HEK293 (cell line): ENCODE measurements around the gene SCFD2.

Experiments
- EGR2 ChIP-seq: fragments of 450-650 bp; formaldehyde crosslinking; IDR thresholded peaks from 2 replicates; pipeline ENCODE4 v1.5.1; 2016; ENCODE audit warnings: low read depth, missing biosample characterization, missing genetic modification characterization
- HOXA7 ChIP-seq: sonication (generic); formaldehyde crosslinking; IDR thresholded peaks from 2 replicates; pipeline ENCODE4 v1.8.1; 2022; ENCODE audit warnings: missing genetic modification reagents, borderline replicate concordance
- INSM2 ChIP-seq: fragments of 450-650 bp; formaldehyde crosslinking; IDR thresholded peaks from 2 replicates; pipeline ENCODE4 v1.5.1; 2016; ENCODE audit warnings: missing biosample characterization, missing genetic modification characterization
- YY1 ChIP-seq: fragments of 450-650 bp; formaldehyde crosslinking; IDR thresholded peaks from 2 replicates; pipeline ENCODE4 v1.5.1; 2018; ENCODE audit warnings: missing biosample characterization, missing genetic modification characterization
- ZBTB26 ChIP-seq: fragments of 450-650 bp; formaldehyde crosslinking; optimal IDR thresholded peaks from 2 replicates; pipeline ENCODE3; 2016; ENCODE audit warnings: missing biosample characterization, mild to moderate bottlenecking, missing genetic modification characterization
- ZFP69B ChIP-seq: fragments of 450-650 bp; formaldehyde crosslinking; IDR thresholded peaks from 2 replicates; pipeline ENCODE4 v1.5.1; 2016; ENCODE audit warnings: missing biosample characterization, missing genetic modification characterization
- ZNF114 ChIP-seq: fragments of 450-650 bp; formaldehyde crosslinking; IDR thresholded peaks from 2 replicates; pipeline ENCODE4 v1.5.0; 2017; ENCODE audit warnings: missing biosample characterization, missing genetic modification characterization
- ZNF133 ChIP-seq: fragments of 450-650 bp; formaldehyde crosslinking; IDR thresholded peaks from 2 replicates; pipeline ENCODE4 v1.5.1; 2016; ENCODE audit warnings: missing biosample characterization, missing genetic modification characterization
- ZNF174 ChIP-seq: fragments of 450-650 bp; formaldehyde crosslinking; IDR thresholded peaks from 2 replicates; pipeline ENCODE4 v1.5.0; 2017; ENCODE audit warnings: missing biosample characterization, mild to moderate bottlenecking, missing genetic modification characterization
- ZNF175 ChIP-seq: fragments of 450-650 bp; formaldehyde crosslinking; IDR thresholded peaks from 2 replicates; pipeline ENCODE4 v1.5.1; 2016; ENCODE audit warnings: missing biosample characterization, missing genetic modification characterization
- ZNF214 ChIP-seq: fragments of 450-650 bp; formaldehyde crosslinking; IDR thresholded peaks from 2 replicates; pipeline ENCODE4 v1.5.1; 2017; ENCODE audit warnings: missing biosample characterization, mild to moderate bottlenecking, missing genetic modification characterization, borderline replicate concordance
- ZNF302 ChIP-seq: fragments of 450-650 bp; formaldehyde crosslinking; IDR thresholded peaks from 2 replicates; pipeline ENCODE4 v1.5.1; 2016; ENCODE audit warnings: missing biosample characterization, missing genetic modification characterization, low read depth
- ZNF404 ChIP-seq: fragments of 450-650 bp; formaldehyde crosslinking; IDR thresholded peaks from 2 replicates; pipeline ENCODE4 v1.5.1; 2017; ENCODE audit warnings: missing biosample characterization, missing genetic modification characterization
- ZNF48 ChIP-seq: fragments of 450-650 bp; formaldehyde crosslinking; IDR thresholded peaks from 2 replicates; pipeline ENCODE4 v1.5.1; 2016; ENCODE audit warnings: missing biosample characterization, missing genetic modification characterization
- ZNF501 ChIP-seq: fragments of 450-650 bp; formaldehyde crosslinking; IDR thresholded peaks from 2 replicates; pipeline ENCODE4 v1.5.1; 2016; ENCODE audit warnings: missing biosample characterization, missing genetic modification characterization
- ZNF514 ChIP-seq: fragments of 450-650 bp; formaldehyde crosslinking; IDR thresholded peaks from 2 replicates; pipeline ENCODE4 v1.5.1; 2016; ENCODE audit warnings: missing biosample characterization, missing genetic modification characterization
- ZNF521 ChIP-seq: fragments of 450-650 bp; formaldehyde crosslinking; IDR thresholded peaks from 2 replicates; pipeline ENCODE4 v1.5.1; 2017; ENCODE audit warnings: missing biosample characterization, mild to moderate bottlenecking, missing genetic modification characterization
- ZNF629 ChIP-seq: fragments of 450-650 bp; formaldehyde crosslinking; IDR thresholded peaks from 2 replicates; pipeline ENCODE4 v1.5.1; 2017; ENCODE audit warnings: missing biosample characterization, missing genetic modification characterization
- ZNF658 ChIP-seq: fragments of 450-650 bp; formaldehyde crosslinking; IDR thresholded peaks from 2 replicates; pipeline ENCODE4; 2016; ENCODE audit warnings: missing biosample characterization, missing genetic modification characterization
- ZNF660 ChIP-seq: fragments of 450-650 bp; IDR thresholded peaks from 2 replicates; pipeline ENCODE4 v1.5.1; 2018; ENCODE audit warnings: missing biosample characterization, mild to moderate bottlenecking, missing genetic modification characterization
- ZNF785 ChIP-seq: fragments of 450-650 bp; formaldehyde crosslinking; IDR thresholded peaks from 2 replicates; pipeline ENCODE4 v1.5.1; 2016; ENCODE audit warnings: missing biosample characterization, missing genetic modification characterization
- ZSCAN30 ChIP-seq: fragments of 450-650 bp; IDR thresholded peaks from 2 replicates; pipeline ENCODE4 v1.5.1; 2018; ENCODE audit warnings: missing biosample characterization, mild to moderate bottlenecking, missing genetic modification characterization, moderate library complexity
- ZXDB ChIP-seq: fragments of 450-650 bp; formaldehyde crosslinking; IDR thresholded peaks from 2 replicates; pipeline ENCODE4 v1.5.1; 2016; ENCODE audit warnings: missing biosample characterization, missing genetic modification characterization
- TF ChIP-seq, protein P1 (sequence below): fragments of 450-650 bp; formaldehyde crosslinking; IDR thresholded peaks from 2 replicates; pipeline ENCODE4 v1.5.1; 2017; ENCODE audit warnings: missing biosample characterization, mild to moderate bottlenecking, missing genetic modification characterization, moderate library complexity
- TF ChIP-seq, protein P2 (sequence below): fragments of 450-650 bp; formaldehyde crosslinking; IDR thresholded peaks from 2 replicates; pipeline ENCODE4 v1.5.1; 2017; ENCODE audit warnings: missing biosample characterization, missing genetic modification characterization
- TF ChIP-seq, protein P3 (sequence below): fragments of 450-650 bp; formaldehyde crosslinking; IDR thresholded peaks from 2 replicates; pipeline ENCODE4 v1.5.1; 2016; ENCODE audit warnings: missing biosample characterization, missing genetic modification characterization
- TF ChIP-seq, protein P4 (sequence below): fragments of 450-650 bp; formaldehyde crosslinking; IDR thresholded peaks from 2 replicates; pipeline ENCODE4 v1.5.1; 2016; ENCODE audit warnings: missing biosample characterization, missing genetic modification characterization
- TF ChIP-seq, protein P5 (sequence below): fragments of 450-650 bp; formaldehyde crosslinking; conservative IDR thresholded peaks from 2 replicates; pipeline ENCODE4 v1.5.1; 2016; ENCODE audit warnings: low read depth, missing biosample characterization, missing genetic modification characterization

SCFD2 gene

GRCh38 chr4:53377319-53378170 lies 11.7 kb upstream of the SCFD2 start, which contains the start of gene FIP1L1 (continued):
- TF ChIP-seq, protein P1, sequence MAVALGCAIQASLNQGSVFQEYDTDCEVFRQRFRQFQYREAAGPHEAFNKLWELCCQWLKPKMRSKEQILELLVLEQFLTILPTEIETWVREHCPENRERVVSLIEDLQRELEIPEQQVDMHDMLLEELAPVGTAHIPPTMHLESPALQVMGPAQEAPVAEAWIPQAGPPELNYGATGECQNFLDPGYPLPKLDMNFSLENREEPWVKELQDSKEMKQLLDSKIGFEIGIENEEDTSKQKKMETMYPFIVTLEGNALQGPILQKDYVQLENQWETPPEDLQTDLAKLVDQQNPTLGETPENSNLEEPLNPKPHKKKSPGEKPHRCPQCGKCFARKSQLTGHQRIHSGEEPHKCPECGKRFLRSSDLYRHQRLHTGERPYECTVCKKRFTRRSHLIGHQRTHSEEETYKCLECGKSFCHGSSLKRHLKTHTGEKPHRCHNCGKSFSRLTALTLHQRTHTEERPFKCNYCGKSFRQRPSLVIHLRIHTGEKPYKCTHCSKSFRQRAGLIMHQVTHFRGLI, result no peak
- TF ChIP-seq ZNF521 (tag by site-specific recombination), result no peak
- TF ChIP-seq, protein P2, sequence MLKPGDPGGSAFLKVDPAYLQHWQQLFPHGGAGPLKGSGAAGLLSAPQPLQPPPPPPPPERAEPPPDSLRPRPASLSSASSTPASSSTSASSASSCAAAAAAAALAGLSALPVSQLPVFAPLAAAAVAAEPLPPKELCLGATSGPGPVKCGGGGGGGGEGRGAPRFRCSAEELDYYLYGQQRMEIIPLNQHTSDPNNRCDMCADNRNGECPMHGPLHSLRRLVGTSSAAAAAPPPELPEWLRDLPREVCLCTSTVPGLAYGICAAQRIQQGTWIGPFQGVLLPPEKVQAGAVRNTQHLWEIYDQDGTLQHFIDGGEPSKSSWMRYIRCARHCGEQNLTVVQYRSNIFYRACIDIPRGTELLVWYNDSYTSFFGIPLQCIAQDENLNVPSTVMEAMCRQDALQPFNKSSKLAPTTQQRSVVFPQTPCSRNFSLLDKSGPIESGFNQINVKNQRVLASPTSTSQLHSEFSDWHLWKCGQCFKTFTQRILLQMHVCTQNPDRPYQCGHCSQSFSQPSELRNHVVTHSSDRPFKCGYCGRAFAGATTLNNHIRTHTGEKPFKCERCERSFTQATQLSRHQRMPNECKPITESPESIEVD (tag by site-specific recombination), result no peak
- TF ChIP-seq ZNF785 (tag by site-specific recombination), result no peak
- no peak for TF ChIP-seq ZNF133 (tag by site-specific recombination)
- no peak for TF ChIP-seq ZNF48 (tag by site-specific recombination)
- no peak for TF ChIP-seq EGR2 (tag by site-specific recombination)
- TF ChIP-seq YY1 (tag by site-specific recombination), result peak; percentile 62; the same call in 1 of the 2 replicates
- no peak for TF ChIP-seq HOXA7 (CRISPR knock-in tag)
- TF ChIP-seq, protein P3, sequence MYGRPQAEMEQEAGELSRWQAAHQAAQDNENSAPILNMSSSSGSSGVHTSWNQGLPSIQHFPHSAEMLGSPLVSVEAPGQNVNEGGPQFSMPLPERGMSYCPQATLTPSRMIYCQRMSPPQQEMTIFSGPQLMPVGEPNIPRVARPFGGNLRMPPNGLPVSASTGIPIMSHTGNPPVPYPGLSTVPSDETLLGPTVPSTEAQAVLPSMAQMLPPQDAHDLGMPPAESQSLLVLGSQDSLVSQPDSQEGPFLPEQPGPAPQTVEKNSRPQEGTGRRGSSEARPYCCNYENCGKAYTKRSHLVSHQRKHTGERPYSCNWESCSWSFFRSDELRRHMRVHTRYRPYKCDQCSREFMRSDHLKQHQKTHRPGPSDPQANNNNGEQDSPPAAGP (tag by site-specific recombination), result no peak; the same call in 1 of the 2 replicates
- no peak for TF ChIP-seq ZFP69B
- TF ChIP-seq ZNF501 (tag by site-specific recombination), result 0 out of 2 replicates have a peak, but pooled peaks have one; percentile 5
- no peak for TF ChIP-seq ZNF658
- TF ChIP-seq INSM2 (tag by site-specific recombination), result no peak
- peak; percentile 95 for TF ChIP-seq ZBTB26
- no peak for TF ChIP-seq ZSCAN30 (tag by site-specific recombination)
- no peak for TF ChIP-seq ZNF174 (tag by site-specific recombination)
- TF ChIP-seq, protein P4, sequence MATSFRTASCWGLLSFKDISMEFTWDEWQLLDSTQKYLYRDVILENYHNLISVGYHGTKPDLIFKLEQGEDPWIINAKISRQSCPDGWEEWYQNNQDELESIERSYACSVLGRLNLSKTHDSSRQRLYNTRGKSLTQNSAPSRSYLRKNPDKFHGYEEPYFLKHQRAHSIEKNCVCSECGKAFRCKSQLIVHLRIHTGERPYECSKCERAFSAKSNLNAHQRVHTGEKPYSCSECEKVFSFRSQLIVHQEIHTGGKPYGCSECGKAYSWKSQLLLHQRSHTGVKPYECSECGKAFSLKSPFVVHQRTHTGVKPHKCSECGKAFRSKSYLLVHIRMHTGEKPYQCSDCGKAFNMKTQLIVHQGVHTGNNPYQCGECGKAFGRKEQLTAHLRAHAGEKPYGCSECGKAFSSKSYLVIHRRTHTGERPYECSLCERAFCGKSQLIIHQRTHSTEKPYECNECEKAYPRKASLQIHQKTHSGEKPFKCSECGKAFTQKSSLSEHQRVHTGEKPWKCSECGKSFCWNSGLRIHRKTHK (tag by site-specific recombination), result no peak
- no peak for TF ChIP-seq ZNF302 (tag by site-specific recombination)
- peak; percentile 50 for TF ChIP-seq ZNF660
- TF ChIP-seq ZXDB (tag by site-specific recombination), result peak; percentile 13; the same call in 1 of the 2 replicates
- no peak for TF ChIP-seq ZNF404 (tag by site-specific recombination)
- no peak for TF ChIP-seq ZNF214 (tag by site-specific recombination)
- no peak for TF ChIP-seq ZNF514 (tag by site-specific recombination)
- no peak for TF ChIP-seq ZNF114 (tag by site-specific recombination)
- TF ChIP-seq ZNF175 (tag by site-specific recombination), result no peak
- TF ChIP-seq, protein P5, sequence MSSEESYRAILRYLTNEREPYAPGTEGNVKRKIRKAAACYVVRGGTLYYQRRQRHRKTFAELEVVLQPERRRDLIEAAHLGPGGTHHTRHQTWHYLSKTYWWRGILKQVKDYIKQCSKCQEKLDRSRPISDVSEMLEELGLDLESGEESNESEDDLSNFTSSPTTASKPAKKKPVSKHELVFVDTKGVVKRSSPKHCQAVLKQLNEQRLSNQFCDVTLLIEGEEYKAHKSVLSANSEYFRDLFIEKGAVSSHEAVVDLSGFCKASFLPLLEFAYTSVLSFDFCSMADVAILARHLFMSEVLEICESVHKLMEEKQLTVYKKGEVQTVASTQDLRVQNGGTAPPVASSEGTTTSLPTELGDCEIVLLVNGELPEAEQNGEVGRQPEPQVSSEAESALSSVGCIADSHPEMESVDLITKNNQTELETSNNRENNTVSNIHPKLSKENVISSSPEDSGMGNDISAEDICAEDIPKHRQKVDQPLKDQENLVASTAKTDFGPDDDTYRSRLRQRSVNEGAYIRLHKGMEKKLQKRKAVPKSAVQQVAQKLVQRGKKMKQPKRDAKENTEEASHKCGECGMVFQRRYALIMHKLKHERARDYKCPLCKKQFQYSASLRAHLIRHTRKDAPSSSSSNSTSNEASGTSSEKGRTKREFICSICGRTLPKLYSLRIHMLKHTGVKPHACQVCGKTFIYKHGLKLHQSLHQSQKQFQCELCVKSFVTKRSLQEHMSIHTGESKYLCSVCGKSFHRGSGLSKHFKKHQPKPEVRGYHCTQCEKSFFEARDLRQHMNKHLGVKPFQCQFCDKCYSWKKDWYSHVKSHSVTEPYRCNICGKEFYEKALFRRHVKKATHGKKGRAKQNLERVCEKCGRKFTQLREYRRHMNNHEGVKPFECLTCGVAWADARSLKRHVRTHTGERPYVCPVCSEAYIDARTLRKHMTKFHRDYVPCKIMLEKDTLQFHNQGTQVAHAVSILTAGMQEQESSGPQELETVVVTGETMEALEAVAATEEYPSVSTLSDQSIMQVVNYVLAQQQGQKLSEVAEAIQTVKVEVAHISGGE (tag by site-specific recombination), result peak; percentile 87
- no peak for TF ChIP-seq ZNF629 (tag by site-specific recombination)
